ENCODE measurements around the gene NDUFV3. TPM values are rescaled to one million over a fixed set of nuclear protein-coding genes. Genes with fewer than 3 reads are reported as not detected.

NDUFV3 gene
- total RNA-seq, 1 experiment from 2014 or later: 39.6 TPM

DNA sequence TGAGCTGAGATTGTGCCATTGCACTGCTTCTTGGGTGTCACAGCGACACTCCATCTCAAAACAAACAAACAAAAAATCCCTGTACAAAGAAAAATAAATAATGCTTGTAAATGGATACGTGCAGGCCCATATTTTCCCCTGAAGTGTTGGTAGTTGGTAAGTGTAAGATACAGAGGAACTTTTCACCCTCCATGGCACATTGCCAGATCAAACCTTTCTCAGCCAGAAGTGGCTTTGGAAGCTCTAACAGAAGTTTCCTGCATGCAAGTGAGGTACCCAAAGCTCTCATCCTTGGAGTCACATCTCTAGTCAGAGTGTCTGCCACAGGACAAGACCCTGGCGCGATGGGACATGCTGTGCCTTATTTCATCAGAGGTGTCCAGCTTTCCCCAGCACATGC is 7.3 kb downstream of the NDUFV3 start:
- Histone ChIP-seq H3K9me3 (ENCODE audit: low read depth, low read length, poor library complexity, severe bottlenecking) (no peaks in the 10 kb centered on the region), H3K27ac (ENCODE audit: low read depth, low read length, poor library complexity, severe bottlenecking) (no peak overlapping the region), H3K4me3 (ENCODE audit: low read depth, low read length, poor library complexity, severe bottlenecking) (no peak overlapping the region), H3K4me1 (ENCODE audit: insufficient read depth, low read length, poor library complexity, severe bottlenecking) (no peaks in the 10 kb centered on the region), H3K27me3 (replicated peaks; ENCODE audit: insufficient read depth, low read depth, low read length, poor library complexity) (no peaks in the 10 kb centered on the region), H3K36me3 (ENCODE audit: insufficient read depth, low read length, poor library complexity, severe bottlenecking) (peaks cover 42% of the 10 kb centered on the region)
- intact Hi-C loops (cut with micrococcal nuclease; ENCODE audit: unreplicated experiment): no loop called here
- DNase-seq (ENCODE audit: low spot score): no peak
- ChIA-PET CTCF (no interaction called here), POLR2A (ENCODE audit: low non-redundant PET) (interaction anchor here (0.5 to 0.6 kb wide), 2 partner anchors 10 to 28 kb away, joined by 4 read pairs; no protein-coding TSS in a partner anchor)
- no peak for TF ChIP-seq EZH2 (IDR thresholded peaks at IDR 0.05; ENCODE audit: borderline replicate concordance, low read depth, low read length, poor library complexity, severe bottlenecking)
- TF ChIP-seq, protein P1, sequence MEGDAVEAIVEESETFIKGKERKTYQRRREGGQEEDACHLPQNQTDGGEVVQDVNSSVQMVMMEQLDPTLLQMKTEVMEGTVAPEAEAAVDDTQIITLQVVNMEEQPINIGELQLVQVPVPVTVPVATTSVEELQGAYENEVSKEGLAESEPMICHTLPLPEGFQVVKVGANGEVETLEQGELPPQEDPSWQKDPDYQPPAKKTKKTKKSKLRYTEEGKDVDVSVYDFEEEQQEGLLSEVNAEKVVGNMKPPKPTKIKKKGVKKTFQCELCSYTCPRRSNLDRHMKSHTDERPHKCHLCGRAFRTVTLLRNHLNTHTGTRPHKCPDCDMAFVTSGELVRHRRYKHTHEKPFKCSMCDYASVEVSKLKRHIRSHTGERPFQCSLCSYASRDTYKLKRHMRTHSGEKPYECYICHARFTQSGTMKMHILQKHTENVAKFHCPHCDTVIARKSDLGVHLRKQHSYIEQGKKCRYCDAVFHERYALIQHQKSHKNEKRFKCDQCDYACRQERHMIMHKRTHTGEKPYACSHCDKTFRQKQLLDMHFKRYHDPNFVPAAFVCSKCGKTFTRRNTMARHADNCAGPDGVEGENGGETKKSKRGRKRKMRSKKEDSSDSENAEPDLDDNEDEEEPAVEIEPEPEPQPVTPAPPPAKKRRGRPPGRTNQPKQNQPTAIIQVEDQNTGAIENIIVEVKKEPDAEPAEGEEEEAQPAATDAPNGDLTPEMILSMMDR (conservative IDR thresholded peaks at IDR 0.05; ENCODE audit: low read depth, low read length): no peak
- BruUV-seq (replicated peaks): no TSS peak

DNA sequence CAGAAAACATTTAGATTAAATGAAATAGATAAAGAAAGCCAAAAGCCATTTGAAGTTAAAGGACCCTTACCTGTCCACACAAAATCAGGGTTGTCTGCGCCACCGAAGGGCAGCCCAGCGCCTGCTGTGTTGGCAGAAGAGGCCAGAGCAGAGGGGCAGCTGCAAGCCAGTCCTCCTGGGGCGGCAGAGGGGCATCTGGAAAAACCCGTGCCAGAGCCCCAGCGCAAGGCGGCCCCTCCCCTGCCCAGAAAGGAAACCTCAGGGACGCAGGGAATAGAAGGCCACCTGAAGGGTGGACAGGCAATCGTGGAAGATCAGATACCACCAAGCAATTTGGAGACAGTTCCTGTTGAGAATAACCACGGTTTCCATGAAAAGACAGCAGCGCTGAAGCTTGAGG is 10.7 kb downstream of the NDUFV3 start:
- TF ChIP-seq, protein P1 (conservative IDR thresholded peaks at IDR 0.05; ENCODE audit: low read depth, low read length): no peak
- TF ChIP-seq EZH2 (IDR thresholded peaks at IDR 0.05; ENCODE audit: borderline replicate concordance, low read depth, low read length, poor library complexity, severe bottlenecking): no peak
- ChIA-PET POLR2A (ENCODE audit: low non-redundant PET) (no interaction called here), CTCF (no interaction called here)
- BruUV-seq (replicated peaks): TSS peak; percentile 23
- Histone ChIP-seq H3K27me3 (replicated peaks; ENCODE audit: insufficient read depth, low read depth, low read length, poor library complexity) (no peaks in the 10 kb centered on the region), H3K27ac (ENCODE audit: low read depth, low read length, poor library complexity, severe bottlenecking) (no peak overlapping the region), H3K4me3 (ENCODE audit: low read depth, low read length, poor library complexity, severe bottlenecking) (no peak overlapping the region), H3K4me1 (ENCODE audit: insufficient read depth, low read length, poor library complexity, severe bottlenecking) (no peaks in the 10 kb centered on the region), H3K9me3 (ENCODE audit: low read depth, low read length, poor library complexity, severe bottlenecking) (no peaks in the 10 kb centered on the region), H3K36me3 (ENCODE audit: insufficient read depth, low read length, poor library complexity, severe bottlenecking) (peaks cover 44% of the 10 kb centered on the region)
- intact Hi-C loops (cut with micrococcal nuclease; ENCODE audit: unreplicated experiment): no loop called here
- DNase-seq (ENCODE audit: low spot score): no peak

DNA sequence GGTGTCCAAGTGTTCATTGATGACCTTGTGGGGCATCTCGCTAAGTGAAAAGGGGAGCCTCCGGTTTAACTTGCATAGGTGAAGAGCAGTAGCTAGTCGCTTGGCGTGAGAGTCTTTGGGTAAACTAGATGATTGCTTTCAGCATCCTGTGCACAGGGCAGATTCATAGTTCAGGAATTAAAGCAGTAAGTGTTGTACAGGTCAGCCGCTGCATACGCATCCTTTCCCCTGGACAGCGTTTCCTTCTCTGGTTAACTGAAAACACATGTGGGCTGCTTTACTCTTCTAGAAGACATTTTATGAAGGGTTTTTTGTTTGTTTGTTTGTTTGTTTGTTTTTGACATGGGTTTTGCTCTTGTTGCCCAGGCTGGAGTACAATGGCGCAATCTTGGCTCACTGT is 12.1 kb downstream of the NDUFV3 start:
- DNase-seq (ENCODE audit: low spot score): no peak
- POLR2A ChIA-PET (ENCODE audit: low non-redundant PET): no interaction called here
- BruUV-seq (replicated peaks): no TSS peak
- no peaks in the 10 kb centered on the region for H3K4me1 ChIP-seq (ENCODE audit: insufficient read depth, low read length, poor library complexity, severe bottlenecking)
- TF ChIP-seq, protein P1 (conservative IDR thresholded peaks at IDR 0.05; ENCODE audit: low read depth, low read length): no peak
- TF ChIP-seq EZH2 (IDR thresholded peaks at IDR 0.05; ENCODE audit: borderline replicate concordance, low read depth, low read length, poor library complexity, severe bottlenecking): no peak
- no peaks in the 10 kb centered on the region for H3K27me3 ChIP-seq (replicated peaks; ENCODE audit: insufficient read depth, low read depth, low read length, poor library complexity)
- H3K27ac ChIP-seq (ENCODE audit: low read depth, low read length, poor library complexity, severe bottlenecking): no peak overlapping the region
- no peak overlapping the region for H3K4me3 ChIP-seq (ENCODE audit: low read depth, low read length, poor library complexity, severe bottlenecking)
- no peaks in the 10 kb centered on the region for H3K9me3 ChIP-seq (ENCODE audit: low read depth, low read length, poor library complexity, severe bottlenecking)
- intact Hi-C loops (cut with micrococcal nuclease; ENCODE audit: unreplicated experiment): no loop called here
- H3K36me3 ChIP-seq (ENCODE audit: insufficient read depth, low read length, poor library complexity, severe bottlenecking): peaks cover 49% of the 10 kb centered on the region
- CTCF ChIA-PET: no interaction called here
